SK-N-SH (cell line): ENCODE data around the gene HBG1. TPM values are rescaled to one million over a fixed set of nuclear protein-coding genes. Genes with fewer than 3 reads are reported as not detected.
"Not testable (repeated sequence)": the region's sequence is repeated elsewhere in the genome, so short reads cannot be mapped to it uniquely, and the experiment has no call there.

Experiments
- CTCF ChIA-PET: fragments of 300-600, 350-600 bp; formaldehyde crosslinking; extraction: SDS; loops from one replicate; lab custom pipeline; 2021; lab: Yijun Ruan, JAX
- POLR2A ChIA-PET: fragments of 350-600 bp; sonication (Branson Sonifier 250); formaldehyde crosslinking; extraction: SDS; loops from one replicate; lab custom pipeline; 2020; ENCODE audit warnings: antibody characterized with exemption, inconsistent platforms; lab: Yijun Ruan, JAX
- DNase-seq: peaks from one replicate; pipeline ENCODE4 v3.0.0; 2012
- H2AFZ ChIP-seq: fragments of 200-600 bp; sonication (generic); 2 replicates; pipeline ENCODE4 v1.8.1; 2016; ENCODE audit warnings: antibody characterized with exemption, mild to moderate bottlenecking, low read depth
- H3F3A ChIP-seq: fragments of 200-600 bp; sonication (generic); replicated peaks from 2 replicates; pipeline ENCODE3; 2016; ENCODE audit warnings: antibody characterized with exemption, mild to moderate bottlenecking; ENCODE audit not compliant: insufficient read depth
- H3K27ac ChIP-seq, 2 experiments: fragments of 200-500 bp in 1 of 2; fragments of 200-600 bp in 1 of 2; sonication (Bioruptor generic) in 1 of 2; sonication (generic), shearing (Covaris generic) in 1 of 2; 2 replicates each; pipeline versions ENCODE4 v1.5.1 to v1.6.1; 2014 to 2016; ENCODE audit warnings: low read depth in 2 of 2, inconsistent platforms in 1 of 2, low read length in 1 of 2, mild to moderate bottlenecking in 1 of 2, mixed read lengths in 1 of 2
- H3K27me3 ChIP-seq: fragments of 200-600 bp; sonication (generic), shearing (Covaris generic); 2 replicates; pipeline ENCODE4 v1.6.1; 2016; ENCODE audit warnings: mixed run types; ENCODE audit not compliant: insufficient read depth
- H3K36me3 ChIP-seq, 2 experiments: fragments of 200-500 bp in 1 of 2; fragments of 200-600 bp in 1 of 2; sonication (Bioruptor generic) in 1 of 2; sonication (generic) in 1 of 2; replicated peaks in 1 of 2; 2 replicates each; pipeline versions ENCODE3 to v1.5.1; 2014 to 2016; ENCODE audit warnings: low read length in 1 of 2, mild to moderate bottlenecking in 1 of 2; ENCODE audit not compliant: insufficient read depth in 2 of 2, control insufficient read depth in 1 of 2
- H3K4me1 ChIP-seq, 2 experiments: fragments of 200-500 bp in 1 of 2; fragments of 200-600 bp in 1 of 2; sonication (Bioruptor generic) in 1 of 2; sonication (generic), shearing (Covaris generic) in 1 of 2; 2 replicates each; pipeline versions ENCODE4 v1.5.1 to v1.6.1; 2014 to 2016; ENCODE audit warnings: low read depth in 1 of 2, low read length in 1 of 2, mixed run types in 1 of 2; ENCODE audit not compliant: insufficient read depth in 2 of 2, control insufficient read depth in 1 of 2
- H3K4me2 ChIP-seq: fragments of 200-600 bp; sonication (generic), shearing (Covaris generic); 2 replicates; pipeline ENCODE4 v1.6.1; 2017; ENCODE audit warnings: mixed run types
- H3K4me3 ChIP-seq, 2 experiments: fragments of 200-500 bp in 1 of 2; fragments of 200-600 bp in 1 of 2; sonication (Bioruptor generic) in 1 of 2; sonication (generic), shearing (Covaris generic) in 1 of 2; 2 replicates each; pipeline versions ENCODE4 v1.5.1 to v1.8.1; 2014 to 2016; ENCODE audit warnings: low read depth in 2 of 2, inconsistent platforms in 1 of 2, low read length in 1 of 2, mild to moderate bottlenecking in 1 of 2, mixed read lengths in 1 of 2, moderate library complexity in 1 of 2
- H3K79me2 ChIP-seq: fragments of 200-600 bp; sonication (generic); 2 replicates; pipeline ENCODE4 v1.8.1; 2017; ENCODE audit warnings: mild to moderate bottlenecking; ENCODE audit not compliant: insufficient read depth
- H3K9ac ChIP-seq: fragments of 200-600 bp; sonication (generic); 2 replicates; pipeline ENCODE4 v1.6.1; 2017; ENCODE audit warnings: mixed run types
- H3K9me2 ChIP-seq: fragments of 200-600 bp; sonication (generic); 2 replicates; pipeline ENCODE4 v1.6.1; 2017; ENCODE audit warnings: mixed run types
- H3K9me3 ChIP-seq: fragments of 200-600 bp; sonication (generic); 2 replicates; pipeline ENCODE4 v1.6.1; 2017; ENCODE audit warnings: mixed run types, mild to moderate bottlenecking, moderate library complexity
- H4K20me1 ChIP-seq: fragments of 200-600 bp; sonication (generic); 2 replicates; pipeline ENCODE4 v1.6.1; 2017; ENCODE audit warnings: mild to moderate bottlenecking, mixed run types; ENCODE audit not compliant: insufficient read depth
- CHD2 ChIP-seq: fragments of 150-350 bp; IDR thresholded peaks from 2 replicates; pipeline ENCODE4 v1.6.1; 2018; ENCODE audit warnings: low read length; ENCODE audit not compliant: partially characterized antibody
- ELF1 ChIP-seq: IDR thresholded peaks from 2 replicates; pipeline ENCODE4 v1.4.0; 2012
- EP300 ChIP-seq, 2 experiments: IDR thresholded peaks; 2 replicates each; pipeline versions ENCODE4 v1.4.0 to v1.6.1; 2012; ENCODE audit warnings: borderline replicate concordance in 1 of 2, low read depth in 1 of 2, low read length in 1 of 2
- EZH2phosphoT487 ChIP-seq: fragments of 200-600 bp; sonication (generic); IDR thresholded peaks from 2 replicates; pipeline ENCODE4 v1.6.1; 2017; ENCODE audit warnings: low read depth, mixed run types, mild to moderate bottlenecking, antibody characterized with exemption, moderate library complexity, borderline replicate concordance
- FOSL2 ChIP-seq: IDR thresholded peaks from 2 replicates; pipeline ENCODE4 v1.4.0; 2012; ENCODE audit warnings: low read depth, mild to moderate bottlenecking, moderate library complexity, borderline replicate concordance
- FOXM1 ChIP-seq: IDR thresholded peaks from 2 replicates; pipeline ENCODE4 v1.4.0; 2012; ENCODE audit warnings: low read depth, mild to moderate bottlenecking
- GATA2 ChIP-seq: sonication (generic); formaldehyde crosslinking; IDR thresholded peaks from 2 replicates; pipeline ENCODE4 v1.5.0; 2020; ENCODE audit warnings: mild to moderate bottlenecking, missing genetic modification reagents
- MEF2A ChIP-seq: IDR thresholded peaks from 2 replicates; pipeline ENCODE4 v1.4.0; 2012; ENCODE audit warnings: low read depth, borderline replicate concordance
- MXI1 ChIP-seq: IDR thresholded peaks from 2 replicates; pipeline ENCODE4 v1.6.1; 2012; ENCODE audit warnings: mild to moderate bottlenecking, low read depth, low read length, improper control_type of control experiment
- RAD21 ChIP-seq: IDR thresholded peaks from 2 replicates; pipeline ENCODE4 v1.6.1; 2012; ENCODE audit warnings: mild to moderate bottlenecking, low read length
- RCOR1 ChIP-seq: fragments of 150-350 bp; IDR thresholded peaks from 2 replicates; pipeline ENCODE4 v1.6.1; 2017; ENCODE audit warnings: antibody characterized with exemption, low read length
- RFX5 ChIP-seq: IDR thresholded peaks from 2 replicates; pipeline ENCODE4 v1.6.1; 2012; ENCODE audit warnings: mild to moderate bottlenecking, improper control_type of control experiment, low read length
- SMC3 ChIP-seq: IDR thresholded peaks from 2 replicates; pipeline ENCODE4 v1.6.1; 2012; ENCODE audit warnings: low read depth, low read length, improper control_type of control experiment
- TEAD4 ChIP-seq: IDR thresholded peaks from 2 replicates; pipeline ENCODE4 v1.4.0; 2012; ENCODE audit warnings: mild to moderate bottlenecking, borderline replicate concordance; ENCODE audit not compliant: insufficient read depth
- WGBS: methylation state at CpG from one replicate; pipeline ENCODE4 v1.1.6; 2017; ENCODE audit warnings: low lambda C conversion rate; 5-methylcytosine and 5-hydroxymethylcytosine counted together
- polyA plus RNA-seq, 3 experiments: library from polyadenylated mRNA; depleted of rRNA; stranded (reverse); fragments of >200 nt; gene quantifications; 2 replicates each; pipeline ENCODE4 v1.2.3, GENCODE V29; 2012
- TF ChIP-seq, protein P1 (sequence below): fragments of 150-350 bp; IDR thresholded peaks from 2 replicates; pipeline ENCODE4 v1.6.1; 2017; ENCODE audit warnings: antibody characterized with exemption, low read length, low read depth, borderline replicate concordance
- TF ChIP-seq, protein P2 (sequence below): IDR thresholded peaks from 2 replicates; pipeline ENCODE4; 2012
- TF ChIP-seq, protein P3 (sequence below): IDR thresholded peaks from 2 replicates; pipeline ENCODE4 v1.4.0; 2012; ENCODE audit warnings: low read depth

Gene HBG1
- polyA plus RNA-seq, 1 of the 3 experiments (the other 2 are of a cell fraction): not detected

DNA sequence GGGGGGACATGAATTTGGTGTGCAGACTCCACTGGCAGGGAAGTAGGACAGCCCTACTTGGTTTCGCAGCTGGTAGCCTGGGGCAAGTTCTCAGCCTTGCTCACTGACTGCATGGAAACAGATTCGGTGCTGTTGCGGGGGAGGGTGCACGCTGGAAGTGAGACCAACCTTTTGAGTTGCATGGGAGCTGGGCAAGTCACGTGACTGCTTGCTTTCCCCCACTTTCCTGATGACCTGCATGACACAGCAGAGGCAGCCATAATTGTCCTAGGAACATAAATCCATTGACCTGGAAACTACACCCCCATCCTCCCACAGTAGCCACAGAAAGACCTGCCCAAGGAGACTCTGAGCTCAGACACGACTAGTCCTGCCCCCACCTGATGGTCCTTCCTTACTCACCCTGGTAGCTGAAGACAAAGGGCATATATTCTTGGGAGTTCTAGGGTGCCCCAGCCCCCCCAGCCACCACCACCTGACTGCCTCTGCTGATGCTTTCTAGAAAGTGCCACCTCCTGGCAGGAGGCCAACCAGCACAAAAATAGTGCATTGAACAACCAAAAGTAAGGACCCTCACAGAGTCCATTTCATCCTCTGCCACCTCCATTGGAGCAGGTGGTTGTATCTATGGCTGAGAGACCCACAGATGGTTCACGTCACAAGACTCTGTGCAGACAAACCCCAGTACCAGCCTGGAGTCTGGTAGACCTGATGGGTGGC, 9.0 kb upstream of the HBG1 start:
- POLR2A ChIA-PET: no interaction called here
- Histone ChIP-seq H2AFZ (no peak overlapping the region), H3F3A (no peaks in the 10 kb centered on the region), H3K27me3 (no peaks in the 10 kb centered on the region), H4K20me1 (no peaks in the 10 kb centered on the region), H3K9ac (no peak overlapping the region), H3K79me2 (no peaks in the 10 kb centered on the region), H3K9me2 (no peaks in the 10 kb centered on the region), H3K36me3 (no peaks in the 10 kb centered on the region), H3K27ac (no peak overlapping the region), H3K9me3 (no peaks in the 10 kb centered on the region), H3K4me3 (no peak overlapping the region), H3K4me1 (no peaks in the 10 kb centered on the region), H3K4me2 (no peak overlapping the region)
- TF ChIP-seq, protein P1, sequence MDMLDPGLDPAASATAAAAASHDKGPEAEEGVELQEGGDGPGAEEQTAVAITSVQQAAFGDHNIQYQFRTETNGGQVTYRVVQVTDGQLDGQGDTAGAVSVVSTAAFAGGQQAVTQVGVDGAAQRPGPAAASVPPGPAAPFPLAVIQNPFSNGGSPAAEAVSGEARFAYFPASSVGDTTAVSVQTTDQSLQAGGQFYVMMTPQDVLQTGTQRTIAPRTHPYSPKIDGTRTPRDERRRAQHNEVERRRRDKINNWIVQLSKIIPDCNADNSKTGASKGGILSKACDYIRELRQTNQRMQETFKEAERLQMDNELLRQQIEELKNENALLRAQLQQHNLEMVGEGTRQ: no peak
- TF ChIP-seq SMC3 (no peak), FOSL2 (no peak), FOXM1 (no peak), RCOR1 (no peak), ELF1 (no peak), RFX5 (no peak), MEF2A (no peak), TEAD4 (no peak), EP300 (IDR thresholded peaks at IDR 0.05; ENCODE audit: borderline replicate concordance in 1 of 2, low read depth in 1 of 2, low read length in 1 of 2) (no peak), EZH2phosphoT487 (no peak), RAD21 (no peak), GATA2 (CRISPR knock-in tag) (no peak), CHD2 (no peak)
- TF ChIP-seq, protein P2, sequence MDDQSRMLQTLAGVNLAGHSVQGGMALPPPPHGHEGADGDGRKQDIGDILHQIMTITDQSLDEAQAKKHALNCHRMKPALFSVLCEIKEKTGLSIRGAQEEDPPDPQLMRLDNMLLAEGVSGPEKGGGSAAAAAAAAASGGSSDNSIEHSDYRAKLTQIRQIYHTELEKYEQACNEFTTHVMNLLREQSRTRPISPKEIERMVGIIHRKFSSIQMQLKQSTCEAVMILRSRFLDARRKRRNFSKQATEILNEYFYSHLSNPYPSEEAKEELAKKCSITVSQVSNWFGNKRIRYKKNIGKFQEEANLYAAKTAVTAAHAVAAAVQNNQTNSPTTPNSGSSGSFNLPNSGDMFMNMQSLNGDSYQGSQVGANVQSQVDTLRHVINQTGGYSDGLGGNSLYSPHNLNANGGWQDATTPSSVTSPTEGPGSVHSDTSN: no peak
- TF ChIP-seq, protein P3, sequence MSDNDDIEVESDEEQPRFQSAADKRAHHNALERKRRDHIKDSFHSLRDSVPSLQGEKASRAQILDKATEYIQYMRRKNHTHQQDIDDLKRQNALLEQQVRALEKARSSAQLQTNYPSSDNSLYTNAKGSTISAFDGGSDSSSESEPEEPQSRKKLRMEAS: no peak
- DNase-seq: no peak
- CTCF ChIA-PET: no interaction called here
- 7% methylated on average over 6 of the region's 7 CpGs for WGBS

DNA sequence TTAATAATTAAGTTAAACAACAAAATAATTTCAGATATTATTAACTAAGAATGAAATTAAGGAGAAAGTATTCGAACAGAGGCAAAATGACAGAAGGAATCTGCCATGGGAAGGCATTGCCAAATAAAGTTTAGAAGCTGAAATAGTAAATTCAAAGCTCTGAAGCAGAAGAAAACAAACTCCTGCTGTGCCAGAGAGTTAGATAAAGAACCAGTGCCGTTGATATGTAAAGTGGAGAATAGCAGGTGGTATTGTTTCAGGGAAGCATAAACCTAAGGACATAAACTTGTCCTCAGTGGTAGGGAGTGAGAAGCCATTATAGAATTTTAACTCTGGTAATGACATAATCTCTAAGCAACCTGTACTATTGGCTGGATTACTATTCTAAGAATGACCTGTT, 7.6 kb upstream of the HBG1 start:
- Histone ChIP-seq H3K9ac (no peak overlapping the region), H3K9me2 (no peaks in the 10 kb centered on the region), H3K27me3 (no peaks in the 10 kb centered on the region; the same call in 1 of the 2 replicates), H3F3A (no peaks in the 10 kb centered on the region), H4K20me1 (no peaks in the 10 kb centered on the region), H3K4me3 (no peak overlapping the region), H3K4me2 (no peak overlapping the region), H3K79me2 (no peaks in the 10 kb centered on the region), H2AFZ (no peak overlapping the region), H3K9me3 (no peaks in the 10 kb centered on the region), H3K4me1 (no peaks in the 10 kb centered on the region), H3K27ac (no peak overlapping the region), H3K36me3 (no peaks in the 10 kb centered on the region)
- WGBS: 1% methylated on average over 2 of the region's 2 CpGs
- ChIA-PET CTCF (no interaction called here), POLR2A (no interaction called here)
- no peak for TF ChIP-seq MXI1
- DNase-seq: no peak

DNA sequence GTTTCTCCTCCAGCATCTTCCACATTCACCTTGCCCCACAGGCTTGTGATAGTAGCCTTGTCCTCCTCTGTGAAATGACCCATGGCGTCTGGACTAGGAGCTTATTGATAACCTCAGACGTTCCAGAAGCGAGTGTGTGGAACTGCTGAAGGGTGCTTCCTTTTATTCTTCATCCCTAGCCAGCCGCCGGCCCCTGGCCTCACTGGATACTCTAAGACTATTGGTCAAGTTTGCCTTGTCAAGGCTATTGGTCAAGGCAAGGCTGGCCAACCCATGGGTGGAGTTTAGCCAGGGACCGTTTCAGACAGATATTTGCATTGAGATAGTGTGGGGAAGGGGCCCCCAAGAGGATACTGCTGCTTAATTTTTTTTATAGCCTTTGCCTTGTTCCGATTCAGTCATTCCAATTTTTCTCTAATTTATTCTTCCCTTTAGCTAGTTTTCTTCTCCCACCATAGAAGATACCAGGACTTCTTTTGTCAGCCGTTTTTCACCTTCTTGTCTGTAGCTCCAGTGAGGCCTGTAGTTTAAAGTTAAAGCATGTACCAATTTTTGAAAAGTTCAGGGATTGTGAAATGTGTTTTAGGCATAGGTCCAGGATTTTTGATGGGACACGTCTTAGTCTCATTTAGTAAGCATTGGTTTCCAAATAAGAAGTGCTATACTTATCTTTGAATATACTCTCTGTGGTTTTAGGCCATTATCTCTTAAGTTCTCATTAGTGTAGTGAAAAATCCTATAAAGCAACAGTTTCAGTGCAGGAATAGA, 5.2 kb upstream of the HBG1 start, which contains the start of gene HBG2:
TSS of gene HBG2 (minus strand) at position 136 of the 768 bp plus-strand sequence. CDS start at position 83, 53 bp downstream.
- DNase-seq, H3K36me3 ChIP-seq, H3K4me2 ChIP-seq, POLR2A ChIA-PET, H3K9me3 ChIP-seq, H2AFZ ChIP-seq, H3K4me3 ChIP-seq, H3K27ac ChIP-seq, CTCF ChIA-PET, H3K79me2 ChIP-seq, H3K4me1 ChIP-seq, H3K9me2 ChIP-seq, H3K9ac ChIP-seq, H3F3A ChIP-seq, H3K27me3 ChIP-seq, H4K20me1 ChIP-seq: not testable (repeated sequence)
- 5% methylated on average over 4 of the region's 9 CpGs for WGBS
